MM.1S (cell line): ENCODE measurements around the gene SCAP.

Source experiments
- DNase-seq: peaks from one replicate; pipeline ENCODE4 v3.0.0-alpha.2; 2015
- H2AFZ ChIP-seq: fragments of 300-600 bp; sonication (generic); 2 replicates; pipeline ENCODE4 v1.6.0; 2016; ENCODE audit warnings: antibody characterized with exemption, low read length
- H3F3A ChIP-seq: fragments of 300-600 bp; sonication (generic); 2 replicates; pipeline ENCODE4 v1.6.1; 2016; ENCODE audit warnings: mild to moderate bottlenecking, antibody characterized with exemption, low read length, moderate library complexity, mixed read lengths; ENCODE audit not compliant: insufficient read depth
- H3K27ac ChIP-seq: fragments of 300-600 bp; sonication (generic); 2 replicates; pipeline ENCODE4 v1.5.1; 2016; ENCODE audit warnings: mild to moderate bottlenecking, low read length
- H3K27me3 ChIP-seq: fragments of 300-600 bp; sonication (generic); replicated peaks from 2 replicates; pipeline ENCODE4 v1.6.0; 2016; ENCODE audit warnings: low read length; ENCODE audit not compliant: insufficient read depth
- H3K36me3 ChIP-seq: fragments of 300-600 bp; sonication (generic); replicated peaks from 2 replicates; pipeline ENCODE4 v1.6.1; 2016; ENCODE audit warnings: mild to moderate bottlenecking, low read length, mixed read lengths; ENCODE audit not compliant: insufficient read depth
- H3K4me1 ChIP-seq: fragments of 300-600 bp; sonication (generic); 2 replicates; pipeline ENCODE4 v1.6.1; 2016; ENCODE audit warnings: low read length, mixed read lengths
- H3K4me2 ChIP-seq: fragments of 300-600 bp; sonication (generic); 2 replicates; pipeline ENCODE4 v1.6.0; 2016; ENCODE audit warnings: low read depth, low read length
- H3K4me3 ChIP-seq: fragments of 300-600 bp; sonication (generic); 2 replicates; pipeline ENCODE4 v1.5.1; 2016; ENCODE audit warnings: low read length, mixed read lengths
- H3K79me2 ChIP-seq: fragments of 300-600 bp; sonication (generic); 2 replicates; pipeline ENCODE4 v1.6.1; 2016; ENCODE audit warnings: mixed run types, low read length, mixed read lengths
- H3K9ac ChIP-seq: fragments of 300-600 bp; sonication (generic); 2 replicates; pipeline ENCODE4 v1.6.1; 2016; ENCODE audit warnings: low read length, mixed read lengths
- H3K9me2 ChIP-seq: fragments of 300-600 bp; sonication (generic); replicated peaks from 2 replicates; pipeline ENCODE4 v1.6.1; 2016; ENCODE audit warnings: mild to moderate bottlenecking, low read length, mixed read lengths; ENCODE audit not compliant: insufficient read depth
- H3K9me3 ChIP-seq: fragments of 300-600 bp; sonication (generic); replicated peaks from 2 replicates; pipeline ENCODE4 v1.6.1; 2016; ENCODE audit warnings: mild to moderate bottlenecking, low read length, mixed read lengths; ENCODE audit not compliant: insufficient read depth
- H4K20me1 ChIP-seq: fragments of 300-600 bp; sonication (generic); 2 replicates; pipeline ENCODE4 v1.6.1; 2016; ENCODE audit warnings: mild to moderate bottlenecking, low read length, moderate library complexity, mixed read lengths; ENCODE audit not compliant: insufficient read depth
- EZH2 ChIP-seq: fragments of 300-600 bp; sonication (generic); optimal IDR thresholded peaks from 2 replicates; pipeline ENCODE3; 2017; ENCODE audit warnings: low read depth, mild to moderate bottlenecking, antibody characterized with exemption, low read length, mixed read lengths
- EZH2phosphoT487 ChIP-seq: fragments of 300-600 bp; sonication (generic); IDR thresholded peaks from 2 replicates; pipeline ENCODE4 v1.6.1; 2018; ENCODE audit warnings: antibody characterized with exemption, low read length
- TF ChIP-seq, protein P1 (sequence below): fragments of 300-600 bp; sonication (generic); IDR thresholded peaks from 2 replicates; pipeline ENCODE4 v1.5.1; 2016; ENCODE audit warnings: antibody characterized with exemption, low read length, mixed read lengths

Gene SCAP

GRCh38 chr3:47406762-47407149, 69.0 kb downstream of the SCAP start:
- TF ChIP-seq, protein P1, sequence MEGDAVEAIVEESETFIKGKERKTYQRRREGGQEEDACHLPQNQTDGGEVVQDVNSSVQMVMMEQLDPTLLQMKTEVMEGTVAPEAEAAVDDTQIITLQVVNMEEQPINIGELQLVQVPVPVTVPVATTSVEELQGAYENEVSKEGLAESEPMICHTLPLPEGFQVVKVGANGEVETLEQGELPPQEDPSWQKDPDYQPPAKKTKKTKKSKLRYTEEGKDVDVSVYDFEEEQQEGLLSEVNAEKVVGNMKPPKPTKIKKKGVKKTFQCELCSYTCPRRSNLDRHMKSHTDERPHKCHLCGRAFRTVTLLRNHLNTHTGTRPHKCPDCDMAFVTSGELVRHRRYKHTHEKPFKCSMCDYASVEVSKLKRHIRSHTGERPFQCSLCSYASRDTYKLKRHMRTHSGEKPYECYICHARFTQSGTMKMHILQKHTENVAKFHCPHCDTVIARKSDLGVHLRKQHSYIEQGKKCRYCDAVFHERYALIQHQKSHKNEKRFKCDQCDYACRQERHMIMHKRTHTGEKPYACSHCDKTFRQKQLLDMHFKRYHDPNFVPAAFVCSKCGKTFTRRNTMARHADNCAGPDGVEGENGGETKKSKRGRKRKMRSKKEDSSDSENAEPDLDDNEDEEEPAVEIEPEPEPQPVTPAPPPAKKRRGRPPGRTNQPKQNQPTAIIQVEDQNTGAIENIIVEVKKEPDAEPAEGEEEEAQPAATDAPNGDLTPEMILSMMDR = no peak
- TF ChIP-seq EZH2phosphoT487 (no peak), EZH2 (no peak)
- Histone ChIP-seq H3K9me2 (no peaks in the 10 kb centered on the region), H3K4me2 (no peak overlapping the region), H3K79me2 (peaks cover 28% of the 10 kb centered on the region), H3K27me3 (no peaks in the 10 kb centered on the region), H3K9ac (no peak overlapping the region), H3K4me3 (no peak overlapping the region), H3K36me3 (peaks cover 5% of the 10 kb centered on the region; the same call in 1 of the 2 replicates), H2AFZ (no peak overlapping the region), H3K4me1 (no peaks in the 10 kb centered on the region), H3K27ac (no peak overlapping the region), H3F3A (no peaks in the 10 kb centered on the region), H4K20me1 (no peaks in the 10 kb centered on the region), H3K9me3 (no peaks in the 10 kb centered on the region)
- no peak for DNase-seq

- DNase-seq = no peak
- H3K4me2 ChIP-seq = no peak overlapping the region
- no peaks in the 10 kb centered on the region for H3K4me1 ChIP-seq
- no peaks in the 10 kb centered on the region for H3F3A ChIP-seq
- no peaks in the 10 kb centered on the region for H3K27me3 ChIP-seq
- TF ChIP-seq EZH2phosphoT487 = no peak
- TF ChIP-seq EZH2 = no peak
- TF ChIP-seq, protein P1 = no peak
- no peaks in the 10 kb centered on the region for H3K9me2 ChIP-seq
- H3K9ac ChIP-seq = no peak overlapping the region
- peaks cover 5% of the 10 kb centered on the region; the same call in 1 of the 2 replicates for H3K36me3 ChIP-seq
- H3K9me3 ChIP-seq = no peaks in the 10 kb centered on the region
- no peak overlapping the region for H3K27ac ChIP-seq
- no peak overlapping the region for H3K4me3 ChIP-seq
- H2AFZ ChIP-seq = no peak overlapping the region
- H4K20me1 ChIP-seq = no peaks in the 10 kb centered on the region
- peaks cover 35% of the 10 kb centered on the region for H3K79me2 ChIP-seq
These were observed 69.7 kb downstream of the SCAP start for GRCh38 chr3:47405820-47406761.

GRCh38 chr3:47404955-47405790, 70.6 kb downstream of the SCAP start:
- Histone ChIP-seq H3K27ac (no peak overlapping the region), H3K4me1 (no peaks in the 10 kb centered on the region), H3K4me3 (no peak overlapping the region), H3K4me2 (no peak overlapping the region), H3K79me2 (peaks cover 37% of the 10 kb centered on the region), H3K9me2 (no peaks in the 10 kb centered on the region), H4K20me1 (no peaks in the 10 kb centered on the region), H3K9ac (no peak overlapping the region), H3K9me3 (no peaks in the 10 kb centered on the region), H3F3A (no peaks in the 10 kb centered on the region), H3K36me3 (peaks cover 5% of the 10 kb centered on the region; the same call in 1 of the 2 replicates), H3K27me3 (no peaks in the 10 kb centered on the region), H2AFZ (no peak overlapping the region)
- TF ChIP-seq, protein P1 = no peak
- TF ChIP-seq EZH2phosphoT487 (no peak), EZH2 (no peak)
- no peak for DNase-seq
